Fibroblast of lung (primary cell): ENCODE measurements around the gene RYR2.

ENCODE experiments used
- CTCF ChIP-seq, 2 donors: IDR thresholded peaks in 1 of 2; conservative IDR thresholded peaks in 1 of 2; 1 replicate in 1 of 2; 2 replicates in 1 of 2; pipeline ENCODE4 v1.5.1; 2011 to 2012; ENCODE audit warnings: low read length in 2 of 2, control low read depth in 1 of 2, inconsistent platforms in 1 of 2, low read depth in 1 of 2, mild to moderate bottlenecking in 1 of 2
- EZH2 ChIP-seq: IDR thresholded peaks from 2 replicates; pipeline ENCODE4 v1.5.1; 2012; ENCODE audit warnings: low read length, control low read depth, mild to moderate bottlenecking; ENCODE audit errors: missing control alignments

GRCh38 chr1:237811633-237812032, 769.6 kb downstream of the RYR2 start:
- TF ChIP-seq CTCF (conservative IDR thresholded peaks at IDR 0.05 in 1 of 2, IDR thresholded peaks at IDR 0.05 in 1 of 2; ENCODE audit: low read depth in 1 of 2, low read length in 2 of 2) (no peak), EZH2 (no peak)
